ENCODE measurements around the gene SNRPD3.

GRCh38 chr22:24521791-24522245, 34.0 kb upstream of the SNRPD3 start:
- TF ChIP-seq POLR2A (IDR thresholded peaks at IDR 0.05; ENCODE audit: low read depth) (no peak), CTCF (IDR thresholded peaks at IDR 0.05) (peak; percentile 21 to 39 (median 25)), POLR2AphosphoS5 (IDR thresholded peaks at IDR 0.05) (no peak), EP300 (IDR thresholded peaks at IDR 0.05) (no peak)
